Activated naive CD4-positive, alpha-beta T cell treated with anti-CD3 and anti-CD28 coated beads, Interleukin-2, amount 10 ng/mL, durations not matched to agents 7 days and 5 days (primary cell): ENCODE results near the gene PPP1R1C.
"Not testable (repeated sequence)": the region's sequence is repeated elsewhere in the genome, so short reads cannot be mapped to it uniquely, and the experiment has no call there.

Source experiments
- CTCF ChIA-PET: fragments of 350-600 bp; sonication (Branson Sonifier 250); formaldehyde crosslinking; loops from one replicate; lab custom pipeline; 2021; ENCODE audit warnings: antibody characterized with exemption; lab: Charles Lee
- DNase-seq: peaks from one replicate; pipeline ENCODE4 v3.0.0-alpha.2; 2020
- H3K27ac Mint-ChIP-seq: one replicate; pipeline ENCODE4 v1.8.0; 2021; ENCODE audit warnings: mild to moderate bottlenecking, moderate library complexity, mixed read lengths
- H3K27me3 Mint-ChIP-seq: one replicate; pipeline ENCODE4 v1.8.0; 2021; ENCODE audit warnings: mild to moderate bottlenecking, mixed read lengths
- H3K36me3 Mint-ChIP-seq: one replicate; pipeline ENCODE4 v1.8.0; 2021; ENCODE audit warnings: mixed read lengths
- H3K4me1 Mint-ChIP-seq: one replicate; pipeline ENCODE4 v1.8.0; 2021; ENCODE audit warnings: mixed read lengths
- H3K4me3 Mint-ChIP-seq: one replicate; pipeline ENCODE4 v1.8.0; 2021; ENCODE audit warnings: mild to moderate bottlenecking, moderate library complexity, mixed read lengths
- H3K9me3 Mint-ChIP-seq: one replicate; pipeline ENCODE4 v1.8.0; 2021; ENCODE audit warnings: mixed read lengths

Gene PPP1R1C

GRCh38 chr2:181955010-181955409 lies 30.6 kb upstream of the PPP1R1C start:
- Mint-ChIP-seq H3K4me1 (peaks cover 9% of the 10 kb centered on the region), H3K36me3 (no peaks in the 10 kb centered on the region), H3K27ac (no peak overlapping the region), H3K9me3 (no peaks in the 10 kb centered on the region), H3K4me3 (no peak overlapping the region), H3K27me3 (peaks cover 16% of the 10 kb centered on the region)
- DNase-seq: no peak
- CTCF ChIA-PET: interaction anchor here (0.9 to 1.9 kb wide), 5 partner anchors 18 to 212 kb away, joined by 4 to 9 read pairs (median 4); no protein-coding TSS in a partner anchor

GRCh38 chr2:181955866-181956265 lies 29.8 kb upstream of the PPP1R1C start:
- H3K4me3 Mint-ChIP-seq, H3K4me1 Mint-ChIP-seq, H3K36me3 Mint-ChIP-seq, H3K27ac Mint-ChIP-seq, DNase-seq, CTCF ChIA-PET, H3K9me3 Mint-ChIP-seq: not testable (repeated sequence)
- peaks cover 14% of the 10 kb centered on the region for H3K27me3 Mint-ChIP-seq

GRCh38 chr2:181957668-181958067 lies 28.0 kb upstream of the PPP1R1C start:
- no peak overlapping the region for H3K4me3 Mint-ChIP-seq
- H3K4me1 Mint-ChIP-seq: peaks cover 9% of the 10 kb centered on the region
- no peak overlapping the region for H3K27ac Mint-ChIP-seq
- H3K36me3 Mint-ChIP-seq: no peaks in the 10 kb centered on the region
- DNase-seq: no peak
- peaks cover 18% of the 10 kb centered on the region for H3K27me3 Mint-ChIP-seq
- H3K9me3 Mint-ChIP-seq: no peaks in the 10 kb centered on the region
- CTCF ChIA-PET: interaction anchor here (0.8 kb wide), 2 partner anchors 215 to 216 kb away, joined by 3 to 4 read pairs; no protein-coding TSS in a partner anchor

GRCh38 chr2:181958726-181959125 lies 26.9 kb upstream of the PPP1R1C start:
- DNase-seq: no peak
- Mint-ChIP-seq H3K27me3 (peaks cover 12% of the 10 kb centered on the region), H3K27ac (no peak overlapping the region), H3K36me3 (no peaks in the 10 kb centered on the region), H3K4me3 (no peak overlapping the region), H3K9me3 (no peaks in the 10 kb centered on the region), H3K4me1 (peaks cover 5% of the 10 kb centered on the region)
- CTCF ChIA-PET: no interaction called here

- H3K9me3 Mint-ChIP-seq: no peaks in the 10 kb centered on the region
- no peak overlapping the region for H3K27ac Mint-ChIP-seq
- no peaks in the 10 kb centered on the region for H3K36me3 Mint-ChIP-seq
- no peak overlapping the region for H3K4me3 Mint-ChIP-seq
- no peak for DNase-seq
- H3K27me3 Mint-ChIP-seq: peaks cover 8% of the 10 kb centered on the region
- CTCF ChIA-PET: no interaction called here
- no peaks in the 10 kb centered on the region for H3K4me1 Mint-ChIP-seq
These were observed 26.1 kb upstream of the PPP1R1C start for GRCh38 chr2:181959508-181959907.

- not testable (repeated sequence) for H3K4me3 Mint-ChIP-seq, H3K9me3 Mint-ChIP-seq, H3K27me3 Mint-ChIP-seq, H3K4me1 Mint-ChIP-seq, DNase-seq, H3K27ac Mint-ChIP-seq, H3K36me3 Mint-ChIP-seq
- CTCF ChIA-PET: interaction anchor here (1.1 kb wide), 1 partner anchor 20 kb away, joined by 3 read pairs; no protein-coding TSS in a partner anchor
These were observed 24.5 kb upstream of the PPP1R1C start for GRCh38 chr2:181961167-181961566.

GRCh38 chr2:181962142-181962541 lies 23.5 kb upstream of the PPP1R1C start:
- DNase-seq: no peak
- Mint-ChIP-seq H3K36me3 (no peaks in the 10 kb centered on the region), H3K27me3 (peaks cover 8% of the 10 kb centered on the region), H3K9me3 (no peaks in the 10 kb centered on the region), H3K4me1 (no peaks in the 10 kb centered on the region), H3K27ac (no peak overlapping the region), H3K4me3 (no peak overlapping the region)
- CTCF ChIA-PET: interaction anchor here (1.5 kb wide), 1 partner anchor 8 kb away, joined by 7 read pairs; no protein-coding TSS in a partner anchor

GRCh38 chr2:181970160-181970794 lies 15.4 kb upstream of the PPP1R1C start:
- H3K27me3 Mint-ChIP-seq: peaks cover 13% of the 10 kb centered on the region
- no peak overlapping the region for H3K4me3 Mint-ChIP-seq
- CTCF ChIA-PET: no interaction called here
- no peaks in the 10 kb centered on the region for H3K36me3 Mint-ChIP-seq
- no peak overlapping the region for H3K27ac Mint-ChIP-seq
- no peaks in the 10 kb centered on the region for H3K4me1 Mint-ChIP-seq
- no peaks in the 10 kb centered on the region for H3K9me3 Mint-ChIP-seq
- DNase-seq: no peak

- CTCF ChIA-PET: no interaction called here
- DNase-seq: no peak
- no peaks in the 10 kb centered on the region for H3K9me3 Mint-ChIP-seq
- no peak overlapping the region for H3K4me3 Mint-ChIP-seq
- no peaks in the 10 kb centered on the region for H3K36me3 Mint-ChIP-seq
- H3K27ac Mint-ChIP-seq: no peak overlapping the region
- peaks cover 13% of the 10 kb centered on the region for H3K27me3 Mint-ChIP-seq
- H3K4me1 Mint-ChIP-seq: no peaks in the 10 kb centered on the region
These were observed 14.6 kb upstream of the PPP1R1C start for GRCh38 chr2:181971032-181971431.

GRCh38 chr2:181972431-181973170 lies 13.1 kb upstream of the PPP1R1C start:
- H3K36me3 Mint-ChIP-seq: no peaks in the 10 kb centered on the region
- H3K27me3 Mint-ChIP-seq: peaks cover 9% of the 10 kb centered on the region
- no peaks in the 10 kb centered on the region for H3K4me1 Mint-ChIP-seq
- CTCF ChIA-PET: no interaction called here
- DNase-seq: no peak
- H3K27ac Mint-ChIP-seq: no peak overlapping the region
- no peak overlapping the region for H3K4me3 Mint-ChIP-seq
- no peaks in the 10 kb centered on the region for H3K9me3 Mint-ChIP-seq

GRCh38 chr2:181973171-181973783 lies 12.4 kb upstream of the PPP1R1C start:
- Mint-ChIP-seq H3K4me1 (no peaks in the 10 kb centered on the region), H3K9me3 (no peaks in the 10 kb centered on the region), H3K36me3 (no peaks in the 10 kb centered on the region), H3K27me3 (peaks cover 8% of the 10 kb centered on the region), H3K4me3 (no peak overlapping the region), H3K27ac (no peak overlapping the region)
- CTCF ChIA-PET: no interaction called here
- no peak for DNase-seq

- no peaks in the 10 kb centered on the region for H3K36me3 Mint-ChIP-seq
- CTCF ChIA-PET: interaction anchor here (0.6 kb wide), 1 partner anchor 55 kb away, joined by 3 read pairs; no protein-coding TSS in a partner anchor
- no peak overlapping the region for H3K4me3 Mint-ChIP-seq
- no peaks in the 10 kb centered on the region for H3K27me3 Mint-ChIP-seq
- H3K4me1 Mint-ChIP-seq: no peaks in the 10 kb centered on the region
- DNase-seq: no peak
- H3K27ac Mint-ChIP-seq: no peak overlapping the region
- no peaks in the 10 kb centered on the region for H3K9me3 Mint-ChIP-seq
These were observed 7.8 kb upstream of the PPP1R1C start for GRCh38 chr2:181977661-181978350.

- Mint-ChIP-seq H3K4me1 (no peaks in the 10 kb centered on the region), H3K36me3 (no peaks in the 10 kb centered on the region), H3K4me3 (no peak overlapping the region), H3K27me3 (no peaks in the 10 kb centered on the region), H3K9me3 (no peaks in the 10 kb centered on the region), H3K27ac (no peak overlapping the region)
- no peak for DNase-seq
- CTCF ChIA-PET: interaction anchor here (0.6 kb wide), 1 partner anchor 54 kb away, joined by 3 read pairs; no protein-coding TSS in a partner anchor
These were observed 7.1 kb upstream of the PPP1R1C start for GRCh38 chr2:181978351-181979150.
